Neutrophil (primary cell): ENCODE results near the gene TNFRSF25.
"Not testable (repeated sequence)": the region's sequence is repeated elsewhere in the genome, so short reads cannot be mapped to it uniquely, and the experiment has no call there.

Source experiments
- H3K27ac ChIP-seq: fragments of 200-600 bp; sonication (generic); 2 replicates; pipeline ENCODE4 v1.5.1; 2016; ENCODE audit warnings: mild to moderate bottlenecking, moderate library complexity
- H3K27me3 ChIP-seq: fragments of 200-600 bp; sonication (generic); 2 replicates; pipeline ENCODE4 v1.6.0; 2016; ENCODE audit warnings: mild to moderate bottlenecking
- H3K36me3 ChIP-seq: fragments of 200-600 bp; sonication (generic); 2 replicates; pipeline ENCODE4 v1.5.1; 2017
- H3K4me1 ChIP-seq, 2 experiments: fragments of 200-600 bp in 1 of 2; sonication (generic) in 1 of 2; 1 replicate in 1 of 2; 2 replicates in 1 of 2; pipeline versions ENCODE4 v1.5.1 to v1.6.1; 2013 to 2016; ENCODE audit warnings: low read depth in 1 of 2, low read length in 1 of 2, mild to moderate bottlenecking in 1 of 2, moderate library complexity in 1 of 2; ENCODE audit not compliant: control insufficient read depth in 1 of 2, insufficient read depth in 1 of 2
- H3K4me3 ChIP-seq, 2 experiments: fragments of 200-600 bp in 1 of 2; sonication (generic) in 1 of 2; 1 replicate in 1 of 2; 2 replicates in 1 of 2; pipeline ENCODE4 v1.5.1; 2013 to 2016; ENCODE audit warnings: low read depth in 1 of 2, low read length in 1 of 2, mild to moderate bottlenecking in 1 of 2, moderate library complexity in 1 of 2
- H3K9me3 ChIP-seq: fragments of 200-600 bp; sonication (generic); 2 replicates; pipeline ENCODE4 v1.5.1; 2016
- CTCF ChIP-seq: fragments of 200-600 bp; sonication (generic); IDR thresholded peaks from 2 replicates; pipeline ENCODE4 v1.5.1; 2016; ENCODE audit warnings: antibody characterized with exemption

TNFRSF25 gene

DNA sequence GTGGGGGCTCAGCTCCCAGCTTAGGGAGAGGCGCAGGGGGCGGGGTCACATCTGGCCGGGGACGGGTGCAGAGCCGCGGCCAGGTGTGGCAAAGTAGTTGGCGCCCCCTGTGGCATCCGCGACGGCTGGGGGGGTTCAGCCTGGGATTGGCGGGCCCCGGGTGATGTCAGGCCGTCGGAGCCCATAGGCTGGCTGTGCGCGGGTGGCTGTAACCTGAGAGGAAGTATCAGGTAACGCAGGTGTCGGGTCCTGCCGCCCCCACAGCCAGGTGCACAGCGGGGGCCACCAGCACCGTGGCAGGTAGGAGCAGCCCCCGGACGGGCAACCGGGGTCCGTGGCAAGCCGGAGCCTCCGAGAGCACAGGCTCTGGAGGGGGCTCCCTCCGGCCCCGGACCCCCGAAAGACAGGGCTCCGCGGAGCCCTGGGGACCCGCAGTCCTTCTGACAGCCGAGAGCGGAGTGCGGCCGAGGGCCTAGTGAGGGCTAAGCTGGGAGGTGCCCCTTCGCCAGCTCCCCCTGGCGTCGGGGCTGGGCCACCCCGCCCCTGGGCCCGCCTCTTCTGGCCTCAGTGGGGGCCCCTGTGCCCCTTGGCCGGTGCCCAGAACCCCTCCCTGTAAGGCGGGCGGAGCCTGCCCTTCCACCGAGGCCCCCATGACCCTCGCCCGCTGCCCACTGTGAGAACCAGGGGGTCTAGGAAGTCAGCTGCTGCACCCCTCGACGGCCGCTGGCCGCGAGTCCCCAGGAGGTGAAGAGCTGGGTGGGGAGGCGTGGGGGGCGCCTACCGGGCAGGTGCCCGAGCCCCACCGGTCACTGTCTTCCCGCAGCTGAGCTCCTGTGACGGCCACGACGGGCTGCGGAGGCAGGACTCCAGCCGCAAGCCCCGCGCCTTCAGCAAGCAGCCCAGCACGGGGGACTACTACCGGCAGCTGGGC, 17.9 kb downstream of the TNFRSF25 start:
- Histone ChIP-seq H3K27ac (no peak overlapping the region), H3K9me3 (no peaks in the 10 kb centered on the region), H3K36me3 (no peaks in the 10 kb centered on the region), H3K4me3 (no peak overlapping the region), H3K27me3 (peaks cover 99% of the 10 kb centered on the region), H3K4me1 (no peaks in the 10 kb centered on the region)
- no peak for TF ChIP-seq CTCF

DNA sequence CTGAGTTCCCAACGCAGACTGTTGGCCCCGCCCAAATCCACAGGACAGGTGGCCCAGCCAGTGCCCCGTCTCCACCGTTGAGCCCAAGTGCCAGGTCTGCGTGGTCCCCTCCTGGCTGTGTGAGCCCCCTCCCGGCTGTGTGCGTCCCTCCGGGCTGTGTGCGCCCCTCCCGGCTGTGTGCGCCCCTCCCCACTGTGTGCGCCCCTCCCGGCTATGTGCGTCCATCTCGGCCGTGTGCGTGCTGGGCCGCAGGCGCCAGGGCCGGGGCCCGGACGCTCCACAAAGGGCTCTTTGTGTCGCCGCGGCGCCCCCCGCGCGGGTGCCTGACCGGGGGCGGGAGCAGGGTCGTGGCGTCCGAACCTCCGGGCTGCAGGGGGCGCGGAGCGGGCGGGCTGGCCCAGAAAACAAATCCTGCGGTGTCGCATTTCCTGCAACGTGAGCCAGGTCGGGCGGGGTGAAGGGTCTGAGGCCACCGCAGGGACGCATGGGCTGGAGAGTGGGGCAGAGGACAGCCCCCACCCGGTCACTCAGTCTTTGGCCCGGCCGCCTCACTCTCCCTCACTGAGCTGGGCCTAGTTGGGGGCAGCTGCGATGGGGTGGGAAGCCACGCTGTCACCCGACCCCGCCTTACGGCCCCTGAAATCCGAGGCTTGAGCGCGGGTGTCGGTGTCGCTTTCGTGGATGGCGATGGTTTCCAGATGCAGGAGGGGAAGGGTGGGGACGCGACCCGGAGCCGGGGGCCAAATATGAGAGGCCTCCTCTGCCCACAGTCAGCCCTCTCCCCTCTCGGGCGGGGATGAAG, 18.8 kb downstream of the TNFRSF25 start:
- Histone ChIP-seq H3K27ac (no peak overlapping the region), H3K4me3 (no peak overlapping the region), H3K36me3 (no peaks in the 10 kb centered on the region), H3K4me1 (no peaks in the 10 kb centered on the region), H3K27me3 (peaks cover 94% of the 10 kb centered on the region), H3K9me3 (no peaks in the 10 kb centered on the region)
- no peak for TF ChIP-seq CTCF

- peaks cover 94% of the 10 kb centered on the region for H3K27me3 ChIP-seq
- H3K4me3 ChIP-seq, result no peak overlapping the region
- no peak overlapping the region for H3K27ac ChIP-seq
Observed at GRCh38 chr1:6446665-6447015, 19.3 kb downstream of the TNFRSF25 start.

GRCh38 chr1:6445929-6446328, 20.0 kb downstream of the TNFRSF25 start:
- not testable (repeated sequence) for H3K4me1 ChIP-seq, H3K9me3 ChIP-seq, H3K4me3 ChIP-seq, H3K36me3 ChIP-seq, H3K27ac ChIP-seq
- peaks cover 94% of the 10 kb centered on the region for H3K27me3 ChIP-seq

More at GRCh38 chr1:6446665-6447015, 19.3 kb downstream of the TNFRSF25 start:
- Histone ChIP-seq H3K36me3 (no peaks in the 10 kb centered on the region), H3K4me1 (no peaks in the 10 kb centered on the region), H3K9me3 (no peaks in the 10 kb centered on the region)
- TF ChIP-seq CTCF, result no peak

DNA sequence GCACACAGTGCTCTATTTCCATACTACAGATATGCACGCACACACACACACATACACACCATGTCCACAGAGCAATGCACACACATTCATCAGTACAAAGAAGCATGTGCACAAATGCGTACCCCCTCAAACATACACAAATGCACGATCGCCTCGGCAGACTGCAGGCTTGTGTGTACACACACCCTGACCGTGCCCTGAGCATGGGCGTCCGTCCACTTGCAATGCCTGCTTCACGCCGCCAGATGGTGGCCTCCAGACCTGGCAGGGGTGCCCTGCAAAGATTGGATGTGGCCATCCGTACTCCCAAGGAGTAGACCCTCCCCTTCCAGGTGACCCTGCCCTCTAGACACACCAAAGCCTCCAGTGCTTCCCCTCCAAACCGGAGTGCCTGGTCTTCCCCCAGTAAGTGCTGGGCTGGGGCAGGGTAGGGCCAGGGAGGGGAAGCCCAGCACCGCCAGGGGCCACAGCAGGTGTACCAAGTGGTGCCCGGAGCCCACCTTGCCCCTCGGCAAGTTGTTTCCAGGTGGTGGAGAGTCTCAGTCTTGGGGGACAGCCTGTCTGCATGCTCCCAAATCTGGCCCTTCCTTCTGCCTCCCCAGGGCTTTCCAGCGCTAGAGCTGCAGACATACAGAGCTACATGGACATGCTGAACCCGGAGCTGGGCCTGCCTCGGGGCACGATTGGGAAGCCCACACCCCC, 20.8 kb downstream of the TNFRSF25 start:
- TF ChIP-seq CTCF, result no peak
- Histone ChIP-seq H3K9me3 (no peaks in the 10 kb centered on the region), H3K27ac (no peak overlapping the region), H3K4me3 (no peak overlapping the region), H3K4me1 (peaks cover 0 to 1% of the 10 kb centered on the region in 2 experiments), H3K36me3 (no peaks in the 10 kb centered on the region), H3K27me3 (peaks cover 94% of the 10 kb centered on the region)
